Inferior parietal cortex (tissue), 1 donor: Measurements from ENCODE around the gene ADK.
"Not testable (repeated sequence)": the region's sequence is repeated elsewhere in the genome, so short reads cannot be mapped to it uniquely, and the experiment has no call there.

Source experiments
- DNase-seq: peaks from one replicate; pipeline ENCODE4 v3.0.0-alpha.2; 2016; ENCODE audit errors: extremely low spot score

The ADK gene

DNA sequence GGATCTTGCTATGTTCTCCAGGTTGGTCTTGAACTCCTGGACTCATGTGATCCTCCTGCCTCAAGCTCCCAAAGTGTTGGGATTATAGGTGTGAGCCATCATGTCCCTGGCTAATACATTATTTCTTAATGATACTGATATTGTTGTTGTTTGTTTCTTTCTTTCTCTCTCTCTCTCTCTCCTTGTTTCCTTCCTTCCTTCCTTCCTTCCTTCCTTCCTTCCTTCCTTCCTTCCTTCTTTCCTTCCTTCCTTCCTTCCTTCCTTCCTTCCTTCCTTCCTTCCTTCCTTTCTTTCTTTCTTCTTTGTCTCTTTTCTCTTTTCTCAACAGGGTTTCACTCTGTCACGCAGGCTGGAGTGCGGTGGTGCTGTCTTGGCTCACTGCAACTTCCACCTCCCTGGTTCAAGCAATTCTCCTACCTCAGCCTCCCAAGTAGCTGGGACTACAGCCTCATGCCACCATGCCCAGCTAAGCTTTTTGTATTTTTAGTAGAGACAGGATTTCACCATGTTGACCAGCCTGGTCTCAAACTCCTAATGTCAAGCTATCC lies 149.1 kb downstream of the ADK start:
- DNase-seq = not testable (repeated sequence)

DNA sequence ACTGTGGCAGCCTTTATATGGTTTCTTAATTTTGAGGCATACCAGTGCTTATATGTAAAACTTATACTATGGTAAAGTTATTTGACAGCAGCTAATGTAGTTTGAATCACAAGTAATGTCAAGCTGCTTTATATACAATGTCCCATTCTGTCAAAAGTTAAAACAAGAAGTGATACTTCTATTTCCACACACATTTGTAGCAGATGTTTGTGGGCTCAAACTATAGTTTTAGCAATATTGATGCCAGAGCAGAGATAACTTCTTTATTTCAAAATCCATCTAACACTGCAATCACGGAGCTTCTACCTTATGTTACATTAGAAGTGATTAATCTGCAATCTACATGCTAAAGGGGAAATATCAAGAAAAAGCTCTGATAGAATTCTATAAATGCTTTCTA lies 149.6 kb downstream of the ADK start:
- no peak for DNase-seq

DNA sequence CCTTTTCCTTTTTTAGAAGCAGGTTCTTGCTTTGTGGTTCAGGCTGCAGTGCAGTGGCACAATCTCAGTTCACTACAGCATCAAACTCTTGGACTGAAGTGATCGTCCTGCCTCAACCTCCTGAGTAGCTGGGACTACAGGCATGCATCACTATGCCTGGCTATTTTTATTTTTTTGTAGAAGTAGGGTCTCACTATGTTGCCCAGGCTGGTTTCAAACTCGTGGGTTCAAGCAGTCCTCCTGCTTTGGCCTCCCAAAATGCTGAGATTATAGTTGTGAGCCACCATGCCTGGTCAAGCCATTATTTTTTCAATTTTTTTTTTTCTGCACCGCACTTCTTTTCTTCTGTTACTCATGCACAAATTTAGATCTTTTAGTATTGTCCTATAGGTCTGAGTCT lies 154.7 kb downstream of the ADK start:
- DNase-seq = no peak

DNA sequence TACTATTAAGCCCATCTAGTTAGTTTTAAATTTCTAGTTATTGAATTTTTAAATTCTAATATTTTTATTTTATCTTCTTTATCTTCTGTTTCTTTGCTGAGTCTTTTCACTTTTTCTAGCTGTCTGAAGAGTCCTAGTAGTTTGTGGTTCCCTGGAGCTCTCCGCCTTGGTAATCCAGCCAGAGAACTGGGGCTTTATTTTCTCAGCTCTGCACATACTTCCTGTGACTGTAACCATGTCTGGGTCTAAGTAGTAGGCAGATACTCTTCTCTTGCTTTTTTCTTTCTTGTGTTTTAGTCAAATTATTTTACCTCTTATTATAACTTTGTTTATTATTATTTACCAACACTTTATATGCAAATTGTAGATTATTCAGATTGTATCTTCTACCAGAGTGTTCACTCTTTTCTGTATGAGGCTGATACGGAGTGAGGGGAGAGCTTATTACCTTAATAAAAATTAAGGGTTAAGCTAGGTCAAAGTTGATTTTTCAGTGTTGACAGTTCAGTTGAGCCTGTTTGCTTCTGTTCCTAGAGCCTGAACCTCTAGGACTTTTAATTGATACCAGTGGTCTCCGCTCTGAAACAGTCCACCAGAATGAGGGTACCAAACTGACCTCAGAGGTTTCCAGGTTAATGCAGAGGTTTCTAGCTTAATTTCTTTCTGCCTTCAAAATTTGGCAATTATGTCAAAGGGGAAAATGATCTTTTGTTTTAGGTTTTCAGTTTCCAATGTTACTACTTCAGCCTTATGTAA lies 155.4 kb downstream of the ADK start:
- DNase-seq = no peak

DNA sequence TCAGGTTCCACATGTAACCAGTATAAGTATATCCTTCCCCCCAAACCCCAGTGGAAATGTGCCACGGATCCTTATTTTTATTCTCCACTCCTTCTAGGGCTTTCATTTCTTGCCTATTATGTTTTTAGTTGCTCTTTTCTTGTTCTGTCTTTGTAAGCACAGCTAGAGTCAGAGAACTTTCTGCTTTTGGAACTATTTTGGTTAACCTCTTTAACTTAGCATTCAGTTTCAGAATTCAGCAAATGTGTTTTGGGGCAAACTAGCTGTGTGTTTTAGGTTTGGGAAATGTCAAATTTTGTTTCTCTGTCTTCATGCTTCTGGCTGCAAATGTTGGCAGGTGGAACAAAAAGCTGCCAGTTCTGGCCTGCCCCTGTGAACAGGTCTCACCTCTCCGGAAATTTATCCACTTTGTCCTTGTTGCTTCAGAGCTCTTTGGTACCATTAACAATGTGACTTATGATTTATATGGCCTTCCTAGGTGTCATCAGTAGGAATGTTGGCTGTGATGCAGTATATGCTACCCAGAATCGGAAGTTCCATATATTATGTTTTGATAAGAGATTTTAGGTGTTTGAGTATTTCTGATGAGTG lies 156.1 kb downstream of the ADK start:
- DNase-seq = no peak

DNA sequence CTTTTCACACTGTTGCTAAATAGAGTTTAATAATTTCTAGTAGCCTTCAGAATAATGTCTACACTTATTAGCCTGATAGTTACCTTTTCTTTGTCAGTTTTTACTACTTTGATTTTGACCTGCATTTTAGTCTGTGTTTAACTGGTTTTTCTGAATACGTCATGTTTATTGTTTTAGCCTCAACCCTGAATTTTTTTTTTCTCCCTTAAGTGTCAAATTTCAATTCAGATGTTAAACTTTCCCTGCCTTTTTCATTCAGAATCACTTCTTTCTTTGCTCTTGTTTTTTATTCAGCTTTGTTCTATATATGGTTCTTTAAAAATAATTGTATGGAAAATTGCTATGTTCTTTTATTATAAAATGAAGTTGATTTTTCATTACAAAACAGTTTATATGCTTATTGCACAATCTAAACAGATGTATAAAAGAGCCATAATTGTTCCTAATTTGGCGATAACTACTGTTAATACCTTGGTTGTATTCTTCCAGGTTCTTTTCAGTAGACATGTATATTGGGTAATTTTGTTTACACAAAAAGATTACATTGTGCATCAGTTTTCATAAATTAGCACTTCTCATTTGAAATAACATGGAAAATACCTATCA lies 159.7 kb downstream of the ADK start:
- no peak for DNase-seq

DNA sequence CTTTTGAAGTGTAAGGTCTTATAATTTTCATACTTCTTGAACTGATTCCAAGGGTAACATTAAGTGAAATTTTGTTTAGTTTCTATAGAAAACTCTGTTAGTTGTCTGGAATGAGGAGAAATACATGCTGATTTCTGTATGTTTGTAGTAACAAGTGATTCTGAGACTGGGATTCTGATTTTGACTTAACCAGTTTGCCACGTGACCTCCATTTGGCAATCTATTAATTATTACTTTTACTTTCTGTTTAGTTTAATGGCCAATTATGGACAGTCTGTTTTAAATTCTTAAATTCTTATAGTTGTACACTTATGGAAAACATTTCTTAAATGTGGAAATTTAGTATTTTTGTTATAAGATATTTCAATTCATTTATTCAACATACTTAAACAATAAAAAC lies 163.1 kb downstream of the ADK start:
- DNase-seq = no peak

DNA sequence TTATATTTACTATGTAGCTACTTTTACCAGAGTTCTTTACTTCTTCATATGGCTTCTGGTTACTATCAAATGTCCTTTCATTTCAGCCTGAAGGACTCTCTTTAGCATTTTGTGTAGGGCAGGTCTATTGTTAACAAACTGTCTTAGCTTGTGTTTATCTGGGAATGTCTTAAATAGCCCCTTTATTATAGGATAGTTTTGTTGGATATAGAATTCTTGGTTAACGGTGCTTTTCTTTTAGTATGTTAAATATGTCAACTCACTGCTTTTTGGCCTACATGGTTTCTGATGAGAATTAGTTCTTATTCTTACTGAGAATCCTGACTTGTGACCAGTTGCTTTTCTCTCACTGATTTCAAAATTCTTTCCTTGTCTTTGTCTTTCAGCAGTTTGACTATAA lies 169.0 kb downstream of the ADK start:
- DNase-seq = no peak

DNA sequence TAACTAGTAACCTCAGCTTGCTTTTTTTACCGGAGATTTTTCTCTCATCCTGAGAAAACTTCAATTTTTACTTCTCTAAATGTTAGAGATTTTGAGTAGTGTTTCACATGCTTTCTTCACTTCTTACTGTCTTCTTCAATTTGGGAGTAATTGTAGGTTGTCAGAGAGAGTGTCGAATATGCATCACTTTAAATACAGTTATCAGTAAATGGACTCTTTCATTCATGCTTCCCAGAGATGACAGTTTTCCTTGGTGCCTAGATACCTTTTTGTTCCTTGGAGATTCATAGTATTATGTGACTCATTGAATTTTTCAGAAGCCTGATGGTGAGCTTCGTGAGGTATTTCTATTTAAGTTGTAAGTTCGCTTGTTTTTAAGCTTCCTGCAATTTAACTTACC lies 169.7 kb downstream of the ADK start:
- no peak for DNase-seq

DNA sequence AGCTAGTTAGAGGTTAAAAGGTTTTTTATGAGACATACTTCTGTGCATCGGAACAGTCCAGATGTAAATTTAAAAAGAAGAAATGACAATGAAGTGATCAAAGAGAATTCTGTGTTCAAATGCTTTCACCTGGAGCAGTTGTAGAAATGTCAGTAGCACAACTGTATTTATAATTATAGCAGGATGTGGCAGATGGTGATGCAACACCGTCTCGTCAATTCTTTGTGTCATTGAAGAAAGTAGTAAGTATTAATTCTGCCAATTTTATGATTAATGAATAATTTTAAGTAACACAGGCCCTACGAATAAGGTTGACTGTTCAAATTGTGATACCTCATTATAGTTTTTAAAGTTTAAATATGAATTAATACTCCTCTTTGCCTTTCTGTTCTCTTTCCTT lies 171.1 kb downstream of the ADK start:
- no peak for DNase-seq

DNA sequence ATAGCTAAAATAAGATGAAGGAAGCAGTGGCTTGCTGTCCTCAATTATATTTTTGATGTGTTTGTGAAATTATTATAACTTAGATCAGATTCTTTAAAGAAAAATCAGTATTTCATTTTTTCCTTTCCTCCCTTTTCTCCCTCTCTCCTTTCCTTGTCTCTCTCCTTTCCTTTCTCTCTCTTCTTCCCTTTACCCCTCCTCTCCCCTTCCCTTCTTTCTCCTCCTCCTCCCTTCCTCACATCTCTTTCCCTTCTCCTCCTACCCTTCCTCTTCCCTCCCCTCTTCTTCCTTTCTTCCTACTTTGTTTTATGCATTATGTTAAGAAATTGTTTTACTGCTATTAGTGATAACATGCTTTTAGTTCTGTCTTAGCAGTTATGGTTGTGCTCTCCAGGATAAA lies 171.5 kb downstream of the ADK start:
- DNase-seq = no peak

DNA sequence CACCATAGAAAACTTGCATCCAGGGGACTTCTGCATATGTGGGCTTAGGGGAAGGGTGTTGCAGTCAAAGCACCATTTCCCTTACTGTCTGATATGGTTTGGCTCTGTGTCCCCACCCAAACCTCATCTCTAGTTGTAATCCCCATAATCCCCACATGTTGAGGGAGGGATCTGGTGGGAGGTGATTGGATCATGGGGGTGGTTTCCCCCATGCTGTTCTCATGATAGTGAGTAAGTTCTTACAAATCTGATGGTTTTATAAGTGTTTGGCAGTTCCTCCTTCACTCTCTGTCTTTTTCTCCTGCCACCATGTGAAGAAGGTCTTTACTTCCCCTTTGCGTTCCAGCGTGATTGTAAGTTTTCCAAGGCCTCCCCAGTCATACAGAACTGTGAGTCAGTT lies 177.4 kb downstream of the ADK start:
- no peak for DNase-seq

DNA sequence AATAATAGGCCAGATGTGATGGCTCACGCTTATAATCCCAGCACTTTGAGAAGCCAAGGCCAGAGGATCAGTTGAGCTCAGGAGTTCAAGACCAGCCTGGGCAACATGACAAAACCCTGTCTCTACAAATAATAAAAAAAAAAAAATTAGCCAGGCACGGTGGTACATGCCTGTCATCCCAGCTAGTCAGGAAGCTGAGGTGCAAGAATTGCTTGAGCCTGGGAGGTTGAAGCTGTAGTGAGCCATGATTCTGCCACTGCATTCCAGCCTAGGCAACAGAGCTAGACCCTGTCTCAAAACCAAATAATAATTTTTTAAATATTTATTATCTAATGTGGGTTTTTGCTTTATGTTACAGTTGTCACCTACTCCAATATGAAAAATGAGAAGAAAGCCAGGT lies 178.9 kb downstream of the ADK start:
- no peak for DNase-seq

DNA sequence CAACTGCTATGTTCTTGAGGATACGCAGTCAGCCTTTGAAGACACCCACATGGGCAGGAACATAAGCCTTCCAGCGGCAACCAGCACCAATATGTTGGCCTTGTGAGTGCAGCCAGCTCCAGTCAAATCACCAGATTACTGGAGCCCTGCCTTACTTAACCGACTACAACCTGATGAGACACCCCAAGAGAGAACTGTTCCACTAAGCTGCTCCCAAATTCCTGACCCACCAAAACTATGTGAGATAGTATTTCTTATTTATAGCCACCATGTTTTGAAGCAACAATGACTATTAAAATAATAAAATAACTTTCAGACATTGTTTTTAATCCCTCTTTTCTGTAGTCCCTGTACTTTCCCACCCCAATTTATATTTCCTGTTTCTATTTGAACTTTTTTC lies 179.6 kb downstream of the ADK start:
- DNase-seq = no peak

DNA sequence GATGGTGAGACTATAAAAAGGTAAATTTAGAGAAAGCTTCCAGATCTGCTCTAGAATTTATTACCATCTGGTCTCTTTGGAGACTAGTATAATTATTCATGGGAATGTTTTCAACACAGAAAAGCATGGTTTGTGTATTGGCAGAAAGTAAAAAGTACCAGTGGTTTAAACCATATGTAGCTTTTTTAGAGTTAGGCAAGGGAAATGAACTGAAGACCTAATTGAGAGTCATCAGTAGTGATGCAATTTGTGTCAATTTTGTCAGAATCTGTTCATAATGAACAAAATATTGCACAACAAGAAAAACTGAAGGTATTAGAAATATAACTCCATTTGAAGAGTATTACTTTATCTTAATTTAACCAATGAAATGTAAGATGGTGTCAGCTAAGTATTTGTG lies 181.4 kb downstream of the ADK start:
- DNase-seq = peak; percentile 15

DNA sequence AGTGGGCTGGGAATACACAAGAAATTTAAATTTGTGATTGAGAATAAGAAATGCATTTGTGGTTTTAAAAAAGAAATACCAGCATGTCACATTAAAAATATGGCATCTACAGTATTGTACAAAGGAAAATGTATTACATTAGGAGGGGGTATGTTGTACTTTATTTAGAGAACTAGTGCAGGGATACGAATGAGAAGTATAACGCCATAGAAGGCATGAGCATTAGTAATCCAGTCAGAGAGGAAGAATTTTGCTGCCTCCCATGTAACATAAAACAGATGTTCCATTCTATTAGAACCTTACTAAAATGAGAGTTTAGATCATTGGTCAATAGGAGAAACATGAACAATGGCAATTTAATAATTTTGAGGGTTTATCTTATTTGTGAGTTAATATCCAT lies 182.2 kb downstream of the ADK start:
- DNase-seq = no peak

DNA sequence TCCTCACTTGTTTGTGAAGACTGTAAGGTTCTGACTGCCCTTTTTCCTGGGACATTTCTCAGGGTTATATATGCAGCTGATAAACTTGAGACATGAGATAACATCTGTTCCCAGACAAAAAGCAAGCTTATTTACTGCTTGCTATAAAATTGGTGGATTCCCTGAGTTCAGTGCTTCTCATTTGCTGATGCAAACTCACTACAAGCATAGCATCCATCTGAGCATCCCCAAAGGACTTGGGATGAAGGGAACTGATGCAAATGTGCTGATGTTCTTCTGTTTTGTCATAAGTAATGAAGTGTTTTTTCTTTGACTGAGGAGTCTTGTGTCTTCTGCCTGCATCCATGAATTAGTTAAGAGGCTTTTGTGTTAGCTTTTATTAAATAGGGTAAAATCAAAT lies 183.2 kb downstream of the ADK start:
- no peak for DNase-seq

DNA sequence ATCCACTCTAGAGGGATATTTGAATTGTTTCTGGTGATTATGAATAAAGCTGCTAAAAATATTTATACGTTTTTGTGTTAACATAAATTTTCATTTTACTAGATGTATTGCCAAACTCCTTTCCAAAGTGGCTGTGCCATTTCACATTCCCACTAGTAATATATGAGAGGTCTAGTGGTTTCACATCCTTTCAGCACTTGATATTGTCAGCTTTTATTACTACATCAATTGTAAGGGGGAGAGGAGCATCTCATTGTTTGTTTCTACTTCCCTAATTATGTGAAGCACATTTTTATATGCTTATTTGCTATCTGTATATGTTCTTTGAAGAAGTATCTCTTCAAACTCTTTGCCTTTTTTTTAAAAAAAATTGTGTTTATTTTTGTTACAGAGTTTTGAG lies 184.5 kb downstream of the ADK start:
- no peak for DNase-seq

DNA sequence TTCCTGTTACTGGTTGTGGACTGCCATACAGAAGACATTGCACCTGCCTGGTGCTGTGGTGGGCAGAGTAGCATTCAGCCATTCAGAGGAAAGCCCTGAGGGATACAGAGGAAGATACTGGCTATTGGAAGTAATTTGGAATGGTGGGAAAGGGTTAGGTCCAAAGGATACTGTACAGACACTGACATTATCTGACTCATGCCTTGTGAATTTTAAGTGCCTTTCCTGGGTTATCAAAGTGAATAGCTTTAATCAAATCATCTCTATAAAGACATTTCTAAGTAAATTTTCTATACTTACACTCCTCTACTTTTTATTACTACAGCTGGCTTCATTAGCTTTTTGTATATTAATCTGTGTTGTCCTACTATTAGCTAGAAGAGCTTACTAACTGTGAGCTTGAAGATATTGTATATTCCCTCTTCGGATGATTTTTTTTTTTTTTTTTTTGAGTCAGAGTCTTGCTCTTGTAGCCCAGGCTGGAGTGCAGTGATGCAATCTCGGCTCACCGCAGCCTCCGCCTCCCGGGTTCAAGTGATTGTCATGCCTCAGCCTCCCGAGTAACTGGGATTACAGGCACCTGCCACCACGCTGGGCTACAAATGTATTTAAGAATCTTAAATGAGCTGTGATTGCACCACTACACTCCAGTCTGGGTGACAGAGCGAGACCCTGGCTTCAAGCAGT lies 186.5 kb downstream of the ADK start:
- DNase-seq = no peak

DNA sequence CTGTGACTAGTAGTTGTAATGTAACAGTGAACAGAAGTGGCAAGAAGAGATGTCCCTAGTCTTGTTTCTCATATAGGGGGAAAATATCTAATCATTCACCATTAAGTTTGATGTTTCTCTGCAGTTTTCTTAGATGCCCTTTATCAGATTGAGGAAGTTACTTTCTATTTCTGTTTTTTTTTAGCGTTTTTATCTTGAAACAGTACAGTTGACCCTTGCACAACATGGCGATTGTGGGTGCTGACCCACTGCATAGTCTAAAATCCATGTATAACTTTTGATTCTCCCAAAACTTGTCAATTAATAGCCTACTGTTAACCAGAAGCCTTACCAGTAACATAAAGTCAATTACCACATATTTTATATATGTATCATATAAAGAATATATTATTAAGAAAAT lies 192.0 kb downstream of the ADK start:
- no peak for DNase-seq

DNA sequence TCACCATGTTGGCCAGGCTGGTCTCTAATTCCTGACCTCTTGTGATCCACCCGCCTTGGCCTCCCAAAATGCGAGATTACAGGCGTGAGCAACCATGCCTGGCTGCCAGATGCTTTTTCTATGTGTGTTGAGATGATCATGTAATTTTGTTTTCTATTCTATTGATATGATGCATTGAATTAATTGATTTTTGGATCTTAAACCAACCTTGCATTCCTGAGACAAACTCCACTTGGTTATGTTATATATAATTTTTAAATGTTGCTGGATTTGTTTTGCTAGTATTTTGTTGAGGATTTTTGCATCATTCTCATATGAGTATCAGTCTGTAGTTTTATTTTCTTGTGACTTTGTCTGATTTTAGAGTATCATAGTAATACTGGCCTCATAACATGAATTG lies 192.8 kb downstream of the ADK start:
- no peak for DNase-seq

DNA sequence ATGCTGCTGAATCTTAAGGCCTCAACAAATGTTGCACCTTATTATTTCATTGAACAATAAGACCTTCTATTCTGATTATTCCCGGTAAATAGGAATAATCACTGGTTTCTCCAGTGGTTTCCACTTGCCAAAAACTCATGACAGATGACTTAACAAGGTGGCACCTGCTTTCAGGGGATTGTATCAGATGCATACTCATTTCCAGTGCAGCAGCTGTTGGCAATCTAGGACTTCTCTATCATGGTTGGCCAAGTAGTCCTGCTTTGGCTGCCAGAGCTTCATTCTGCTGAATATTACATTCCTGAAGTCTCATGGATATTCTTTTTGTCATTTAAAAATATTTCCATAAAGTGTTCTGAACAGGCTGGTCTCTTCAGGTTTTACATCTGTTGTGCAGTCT lies 193.3 kb downstream of the ADK start:
- DNase-seq = no peak

DNA sequence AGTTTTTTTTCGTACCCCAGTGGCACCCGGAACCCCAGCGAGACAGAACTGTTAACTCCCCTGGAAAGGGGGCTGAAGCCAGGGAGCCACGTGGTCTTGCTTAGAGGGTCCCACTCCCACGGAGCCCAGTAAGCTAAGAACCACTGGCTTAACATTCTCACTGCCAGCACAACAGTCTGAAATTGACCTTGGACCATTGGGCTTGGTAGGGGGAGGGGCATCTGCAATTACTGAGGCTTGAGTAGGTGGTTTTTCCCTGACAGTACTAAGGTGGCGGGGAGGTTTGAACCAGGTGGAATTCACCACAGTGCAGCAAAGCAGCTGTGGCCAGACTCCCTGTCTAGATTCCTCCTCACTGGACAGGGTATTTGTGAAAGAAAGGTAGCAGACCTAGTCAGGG lies 196.5 kb downstream of the ADK start:
- DNase-seq = no peak
